NCI-H146 treated with DMSO at 0.1 percent for 48 hours (cell line): ENCODE results near the gene KRT23.

ENCODE experiments used
- DNase-seq: peaks from one replicate; lab custom pipeline; 2025; ENCODE audit not compliant: unreplicated experiment; lab: John Stamatoyannopoulos, UW

KRT23 gene

GRCh38 chr17:40873255-40873654 is 64.2 kb downstream of the KRT23 start:
- no peak for DNase-seq
